Stomach (tissue), 4 donors: ENCODE data around the gene FAM184B.

Source experiments
- CTCF ChIP-seq, 7 experiments: fragments of 450-650 bp in 4 of 7; fragments of 200-600 bp in 3 of 7; sonication (generic) in 3 of 7; IDR thresholded peaks; one replicate each; pipeline ENCODE4 v1.5.1; 2016 to 2019; ENCODE audit warnings: antibody characterized with exemption in 7 of 7, control low read depth in 2 of 7, mild to moderate bottlenecking in 1 of 7
- POLR2A ChIP-seq, 4 donors: fragments of 450-650 bp; IDR thresholded peaks; one replicate each; pipeline ENCODE4 v1.6.1; 2016; ENCODE audit warnings: antibody characterized with exemption in 4 of 4, control low read depth in 2 of 4, mild to moderate bottlenecking in 1 of 4, moderate library complexity in 1 of 4
- POLR2AphosphoS5 ChIP-seq, 3 donors: sonication (generic); formaldehyde crosslinking; IDR thresholded peaks; one replicate each; pipeline ENCODE4 v1.6.1; 2016; ENCODE audit warnings: antibody characterized with exemption in 3 of 3

DNA sequence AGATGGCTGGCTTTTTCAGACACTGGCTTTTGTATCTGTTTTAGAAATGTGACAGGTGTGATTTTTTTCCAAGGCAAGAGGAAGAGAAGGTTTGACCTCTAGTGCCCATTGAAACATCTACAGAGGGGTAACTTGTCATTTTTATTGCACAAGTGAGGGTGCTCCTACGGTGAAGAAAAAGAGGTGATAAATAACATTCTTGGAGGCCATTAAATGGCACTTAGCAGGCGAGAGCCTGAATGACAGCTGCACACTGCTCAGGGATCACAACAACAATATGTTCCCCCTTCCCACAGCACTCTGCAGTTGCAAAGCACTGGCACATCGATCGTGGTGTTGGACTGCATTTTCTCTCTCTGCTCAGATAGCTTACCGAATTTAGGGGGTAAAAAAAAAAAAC, 22.9 kb downstream of the FAM184B start:
- TF ChIP-seq POLR2A (IDR thresholded peaks at IDR 0.05) (no peak), POLR2AphosphoS5 (IDR thresholded peaks at IDR 0.05) (no peak), CTCF (IDR thresholded peaks at IDR 0.05) (no peak)
